H1 (cell line): ENCODE data around the gene CAMTA1. TPM values are rescaled to one million over a fixed set of nuclear protein-coding genes. Genes with fewer than 3 reads are reported as not detected.
A peak's percentile ranks its signal among the peaks of the same experiment; 100 is the strongest.

ENCODE experiments used
- CTCF ChIA-PET: fragments of 300-600 bp; sonication (Branson Sonifier 250); formaldehyde crosslinking; loops from one replicate; lab custom pipeline; 2021; ENCODE audit not compliant: partially characterized antibody; lab: Charles Lee
- POLR2A ChIA-PET: fragments of 300-600 bp; sonication (Branson Sonifier 250); formaldehyde crosslinking; loops from one replicate; lab custom pipeline; 2021; ENCODE audit warnings: inconsistent platforms; ENCODE audit not compliant: partially characterized antibody; lab: Charles Lee
- DNase-seq, 2 experiments: peaks; one replicate each; pipeline versions ENCODE4 v3.0.0 to v3.0.0-alpha.2; 2010 to 2022; ENCODE audit warnings: low spot score in 2 of 2, low read depth in 1 of 2, mixed read lengths in 1 of 2
- FAIRE-seq: peaks from 2 replicates; lab custom pipeline; 2011; peaks lifted over from hg19 to GRCh38; lab: Jason Lieb, UNC
- H2AFZ ChIP-seq: 2 replicates; pipeline ENCODE4 v1.8.1; 2012; ENCODE audit warnings: low read length, inconsistent platforms
- H2AK5ac ChIP-seq: 2 replicates; pipeline ENCODE4 v1.6.1; 2013; ENCODE audit warnings: low read depth, low read length
- H2BK120ac ChIP-seq: replicated peaks from 2 replicates; pipeline ENCODE3; 2013; ENCODE audit warnings: low read depth, low read length, inconsistent platforms
- H2BK12ac ChIP-seq: 2 replicates; pipeline ENCODE4 v1.6.1; 2013; ENCODE audit warnings: low read depth, low read length
- H2BK15ac ChIP-seq: 2 replicates; pipeline ENCODE4 v1.6.1; 2013; ENCODE audit warnings: low read length
- H2BK20ac ChIP-seq: 2 replicates; pipeline ENCODE4 v1.6.1; 2013; ENCODE audit warnings: low read length
- H2BK5ac ChIP-seq: 2 replicates; pipeline ENCODE4 v1.6.1; 2013; ENCODE audit warnings: low read depth, low read length
- H3K14ac ChIP-seq: 2 replicates; pipeline ENCODE4 v1.6.1; 2013; ENCODE audit warnings: inconsistent platforms; ENCODE audit not compliant: insufficient read length
- H3K18ac ChIP-seq: 2 replicates; pipeline ENCODE4 v1.6.1; 2013; ENCODE audit warnings: low read length; ENCODE audit errors: extremely low read depth
- H3K23ac ChIP-seq: 2 replicates; pipeline ENCODE4 v1.6.1; 2013; ENCODE audit warnings: inconsistent platforms; ENCODE audit not compliant: insufficient read length
- H3K23me2 ChIP-seq: 2 replicates; pipeline ENCODE4 v1.6.1; 2013; ENCODE audit warnings: low read depth, low read length
- H3K27ac ChIP-seq: 2 replicates; pipeline ENCODE4 v1.6.1; 2011; ENCODE audit warnings: low read depth, low read length, inconsistent platforms
- H3K27me3 ChIP-seq, 4 experiments: replicated peaks in 1 of 4; 1 replicate in 1 of 4; 2 replicates in 3 of 4; pipeline versions ENCODE4 v1.6.1 to v1.8.1; 2011 to 2013; ENCODE audit warnings: low read length in 3 of 4, mild to moderate bottlenecking in 3 of 4, inconsistent platforms in 2 of 4, mixed read lengths in 2 of 4, moderate library complexity in 1 of 4; ENCODE audit not compliant: control insufficient read depth in 3 of 4, insufficient read depth in 3 of 4; ENCODE audit errors: extremely low read depth in 1 of 4
- H3K36me3 ChIP-seq, 4 experiments: 2 replicates each; pipeline versions ENCODE4 v1.6.1 to v1.8.1; 2011 to 2013; ENCODE audit warnings: mild to moderate bottlenecking in 4 of 4, low read length in 3 of 4, moderate library complexity in 2 of 4, control low read depth in 1 of 4, inconsistent platforms in 1 of 4; ENCODE audit not compliant: insufficient read depth in 4 of 4, control insufficient read depth in 2 of 4
- H3K4ac ChIP-seq: replicated peaks from 2 replicates; pipeline ENCODE3; 2013; ENCODE audit warnings: low read length, low read depth, mixed read lengths, inconsistent platforms; ENCODE audit not compliant: insufficient read length
- H3K4me1 ChIP-seq, 4 experiments: replicated peaks in 1 of 4; 1 replicate in 1 of 4; 2 replicates in 3 of 4; pipeline versions ENCODE4 v1.6.1 to v1.8.1; 2011 to 2013; ENCODE audit warnings: low read length in 3 of 4, inconsistent platforms in 2 of 4, mixed read lengths in 1 of 4; ENCODE audit not compliant: insufficient read depth in 4 of 4, control insufficient read depth in 3 of 4
- H3K4me2 ChIP-seq, 2 experiments: 2 replicates each; pipeline versions ENCODE4 v1.6.1 to v1.8.1; 2011 to 2013; ENCODE audit warnings: low read depth in 2 of 2, low read length in 2 of 2, control low read depth in 1 of 2, inconsistent platforms in 1 of 2, mild to moderate bottlenecking in 1 of 2; ENCODE audit not compliant: insufficient read depth in 1 of 2
- H3K4me3 ChIP-seq, 4 experiments: fragments of 200-600, 300-600 bp in 1 of 4; sonication (generic), shearing (Covaris generic), sonication (Bioruptor Twin) in 1 of 4; 2 replicates each; pipeline versions ENCODE4 v1.5.1 to v1.8.1; 2011 to 2016; ENCODE audit warnings: low read length in 4 of 4, low read depth in 3 of 4, control low read depth in 2 of 4, inconsistent platforms in 2 of 4, mild to moderate bottlenecking in 2 of 4, mixed read lengths in 1 of 4, moderate library complexity in 1 of 4; ENCODE audit not compliant: insufficient read depth in 2 of 4; ENCODE audit errors: extremely low read depth in 1 of 4
- H3K56ac ChIP-seq: replicated peaks from 2 replicates; pipeline ENCODE3; 2013; ENCODE audit warnings: low read depth, mild to moderate bottlenecking, mixed read lengths, low read length, inconsistent platforms; ENCODE audit not compliant: insufficient read length
- H3K79me1 ChIP-seq: 2 replicates; pipeline ENCODE4 v1.6.1; 2013; ENCODE audit warnings: low read depth, low read length, control low read depth
- H3K79me2 ChIP-seq, 2 experiments: 2 replicates each; pipeline versions ENCODE4 v1.6.1 to v1.8.1; 2012 to 2013; ENCODE audit warnings: low read length in 2 of 2, mild to moderate bottlenecking in 2 of 2, inconsistent platforms in 1 of 2; ENCODE audit not compliant: insufficient read depth in 2 of 2, control insufficient read depth in 1 of 2
- H3K9ac ChIP-seq, 4 experiments: replicated peaks in 1 of 4; 1 replicate in 1 of 4; 2 replicates in 3 of 4; pipeline versions ENCODE4 v1.6.1 to v1.8.1; 2011 to 2013; ENCODE audit warnings: low read depth in 3 of 4, low read length in 3 of 4, control low read depth in 2 of 4, mild to moderate bottlenecking in 2 of 4, moderate library complexity in 2 of 4, inconsistent platforms in 1 of 4; ENCODE audit errors: extremely low read depth in 1 of 4
- H3K9me3 ChIP-seq, 2 experiments: 2 replicates each; pipeline versions ENCODE4 v1.6.1 to v1.8.1; 2012 to 2013; ENCODE audit warnings: mild to moderate bottlenecking in 2 of 2, moderate library complexity in 2 of 2, control low read depth in 1 of 2, inconsistent platforms in 1 of 2, low read depth in 1 of 2, low read length in 1 of 2, mixed read lengths in 1 of 2; ENCODE audit not compliant: insufficient read depth in 2 of 2
- H4K20me1 ChIP-seq, 2 experiments: replicated peaks in 1 of 2; 2 replicates each; pipeline versions ENCODE3 to v1.8.1; 2011 to 2013; ENCODE audit warnings: inconsistent platforms in 2 of 2, low read length in 2 of 2, mild to moderate bottlenecking in 1 of 2; ENCODE audit not compliant: insufficient read depth in 2 of 2, control insufficient read depth in 1 of 2
- H4K5ac ChIP-seq: 2 replicates; pipeline ENCODE4 v1.6.1; 2013; ENCODE audit warnings: low read length, low read depth, mixed read lengths, inconsistent platforms; ENCODE audit not compliant: insufficient read length
- H4K8ac ChIP-seq: 2 replicates; pipeline ENCODE4 v1.8.0; 2013; ENCODE audit warnings: mild to moderate bottlenecking, moderate library complexity, low read length, inconsistent platforms; ENCODE audit not compliant: insufficient read depth; ENCODE audit errors: extremely low read depth
- H4K91ac ChIP-seq: replicated peaks from 2 replicates; pipeline ENCODE3; 2013; ENCODE audit warnings: low read length, mixed read lengths, inconsistent platforms; ENCODE audit not compliant: insufficient read length
- BCL11A ChIP-seq, 2 experiments: IDR thresholded peaks; one replicate each; pipeline ENCODE4 v1.6.1; 2011; ENCODE audit warnings: low read depth in 2 of 2, low read length in 2 of 2, mild to moderate bottlenecking in 2 of 2
- BRCA1 ChIP-seq: IDR thresholded peaks from 2 replicates; pipeline ENCODE4 v1.6.1; 2012; ENCODE audit warnings: low read depth, low read length, improper control_type of control experiment
- CTBP2 ChIP-seq: IDR thresholded peaks from 2 replicates; pipeline ENCODE4 v1.7.0; 2011; ENCODE audit warnings: borderline replicate concordance, mild to moderate bottlenecking, moderate library complexity, mixed read lengths, low read length; ENCODE audit not compliant: insufficient read depth, insufficient read length
- EZH2 ChIP-seq: fragments of 200-600 bp; sonication (generic); IDR thresholded peaks from 2 replicates; pipeline ENCODE4 v1.7.1; 2012; ENCODE audit warnings: low read depth, mild to moderate bottlenecking, moderate library complexity, low read length, inconsistent platforms; ENCODE audit not compliant: severe bottlenecking
- HDAC6 ChIP-seq: IDR thresholded peaks from one replicate; pipeline ENCODE4 v1.7.1; 2012; ENCODE audit warnings: low read depth, mild to moderate bottlenecking, inconsistent platforms, low read length, moderate library complexity
- JUND ChIP-seq: IDR thresholded peaks from 2 replicates; pipeline ENCODE4 v1.6.1; 2011; ENCODE audit warnings: mild to moderate bottlenecking, improper control_type of control experiment, low read length
- MAFK ChIP-seq: IDR thresholded peaks from 2 replicates; pipeline ENCODE4 v1.6.1; 2012; ENCODE audit warnings: low read depth, mild to moderate bottlenecking, improper control_type of control experiment, low read length
- NANOG ChIP-seq: IDR thresholded peaks from 2 replicates; pipeline ENCODE4 v1.6.1; 2011; ENCODE audit warnings: low read length, low read depth, mild to moderate bottlenecking, inconsistent platforms; ENCODE audit not compliant: insufficient read depth, poor library complexity, severe bottlenecking
- NRF1 ChIP-seq: IDR thresholded peaks from 2 replicates; pipeline ENCODE4 v1.6.1; 2011; ENCODE audit warnings: mild to moderate bottlenecking, low read depth, low read length, improper control_type of control experiment
- PHF8 ChIP-seq: fragments of 200-600 bp; sonication (generic); conservative IDR thresholded peaks from 2 replicates; pipeline ENCODE4 v1.7.1; 2012; ENCODE audit warnings: low read depth, mild to moderate bottlenecking, inconsistent platforms, low read length, moderate library complexity
- RFX5 ChIP-seq: IDR thresholded peaks from 2 replicates; pipeline ENCODE4 v1.6.1; 2011; ENCODE audit warnings: low read depth, low read length, improper control_type of control experiment, borderline replicate concordance
- WGBS, 2 experiments: shearing (Covaris generic) in 1 of 2; methylation state at CpG; one replicate each; pipeline versions ENCODE4 v1.1.6 to v1.1.7; 2013 to 2015; ENCODE audit warnings: low lambda C conversion rate in 2 of 2, mixed read lengths in 2 of 2, inconsistent platforms in 1 of 2, low coverage in 1 of 2, missing lambda C conversion rate in 1 of 2; ENCODE audit not compliant: insufficient replicate concordance in 2 of 2, insufficient coverage in 1 of 2, insufficient read length in 1 of 2; ENCODE audit errors: extremely low coverage in 1 of 2, missing lambda C conversion rate in 1 of 2; 5-methylcytosine and 5-hydroxymethylcytosine counted together
- polyA plus RNA-seq, 7 experiments: library from polyadenylated mRNA; depleted of rRNA in 3 of 7; stranded (reverse) in 5 of 7; unstranded in 2 of 7; fragments of >200 nt in 5 of 7; fragments of 200-250 nt in 2 of 7; gene quantifications; 1 replicate in 5 of 7; 2 replicates in 1 of 7; 4 replicates in 1 of 7; pipeline versions ENCODE4 v1.2.1 to v1.2.3, GENCODE V29; 2011 to 2013; ENCODE audit warnings: missing spikeins in 2 of 7, mixed read lengths in 2 of 7
- total RNA-seq: library from RNA; stranded (reverse); fragmentation: NEBNext Ultra II Directional; extraction: Animal tissue kit (Norgen Biotek cat#: 25700); gene quantifications from 2 replicates; pipeline ENCODE4 v1.2.1, GENCODE V29; 2021

Gene CAMTA1
- total and polyA plus RNA-seq, 2 of the 8 experiments (the other 6 are each of a cell fraction or from before 2014, with no cell fraction given), result 65.0 to 119 TPM

GRCh38 chr1:6864166-6864565, 78.9 kb downstream of the CAMTA1 start:
- no peak overlapping the region for H4K5ac ChIP-seq
- H3K27ac ChIP-seq, result no peak overlapping the region
- peaks cover 0 to 60% of the 10 kb centered on the region in 2 experiments; a peak in 3 of 4 replicates for H3K79me2 ChIP-seq
- DNase-seq, result no peak
- H2AK5ac ChIP-seq, result no peak overlapping the region
- no peak overlapping the region for H4K91ac ChIP-seq
- 0 out of 2 replicates have a peak overlapping the region, but pooled peaks have one; percentile 13 for H2BK5ac ChIP-seq
- no peaks in the 10 kb centered on the region; a peak in 2 of 8 replicates for H3K36me3 ChIP-seq
- no peak overlapping the region for H3K23ac ChIP-seq
- H3K18ac ChIP-seq, result no peak overlapping the region
- H3K4me3 ChIP-seq, result no peak overlapping the region
- H2BK120ac ChIP-seq, result no peak overlapping the region
- no peak overlapping the region for H3K9ac ChIP-seq
- TF ChIP-seq MAFK, result no peak
- TF ChIP-seq RFX5, result no peak
- TF ChIP-seq HDAC6, result no peak
- no peak for TF ChIP-seq PHF8
- TF ChIP-seq CTBP2, result no peak
- no peak for TF ChIP-seq NANOG
- TF ChIP-seq EZH2, result no peak
- TF ChIP-seq NRF1, result no peak
- no peak for TF ChIP-seq BRCA1
- no peak for TF ChIP-seq BCL11A (IDR thresholded peaks at IDR 0.05; ENCODE audit: low read depth in 2 of 2, low read length in 2 of 2)
- TF ChIP-seq JUND, result no peak
- TF ChIP-seq, all 59 proteins: peak for 0
- Histone ChIP-seq H4K20me1 (no peaks in the 10 kb centered on the region), H3K79me1 (peaks cover 2% of the 10 kb centered on the region; the same call in 1 of the 2 replicates), H2AFZ (no peak overlapping the region), H2BK15ac (no peak overlapping the region), H3K14ac (no peak overlapping the region), H3K4me1 (peaks cover 2 to 18% (median 13%) of the 10 kb centered on the region in 4 experiments; a peak in 6 of 7 replicates), H2BK20ac (no peak overlapping the region), H3K23me2 (no peaks in the 10 kb centered on the region), H3K9me3 (no peaks in the 10 kb centered on the region), H3K56ac (no peak overlapping the region), H4K8ac (no peak overlapping the region), H3K4me2 (no peak overlapping the region), H3K4ac (no peak overlapping the region), H2BK12ac (no peak overlapping the region), H3K27me3 (no peaks in the 10 kb centered on the region)
- POLR2A ChIA-PET, result no interaction called here
- WGBS, 2 experiments, result 96% methylated on average over 5 of the region's 5 CpGs; no CpG with 5 or more reads in 1 of the 2 experiments
- FAIRE-seq, result no peak
- CTCF ChIA-PET, result no interaction called here
